ENCODE measurements around the gene ZCCHC24.
A peak's percentile ranks its signal among the peaks of the same experiment; 100 is the strongest.

Gene ZCCHC24

DNA sequence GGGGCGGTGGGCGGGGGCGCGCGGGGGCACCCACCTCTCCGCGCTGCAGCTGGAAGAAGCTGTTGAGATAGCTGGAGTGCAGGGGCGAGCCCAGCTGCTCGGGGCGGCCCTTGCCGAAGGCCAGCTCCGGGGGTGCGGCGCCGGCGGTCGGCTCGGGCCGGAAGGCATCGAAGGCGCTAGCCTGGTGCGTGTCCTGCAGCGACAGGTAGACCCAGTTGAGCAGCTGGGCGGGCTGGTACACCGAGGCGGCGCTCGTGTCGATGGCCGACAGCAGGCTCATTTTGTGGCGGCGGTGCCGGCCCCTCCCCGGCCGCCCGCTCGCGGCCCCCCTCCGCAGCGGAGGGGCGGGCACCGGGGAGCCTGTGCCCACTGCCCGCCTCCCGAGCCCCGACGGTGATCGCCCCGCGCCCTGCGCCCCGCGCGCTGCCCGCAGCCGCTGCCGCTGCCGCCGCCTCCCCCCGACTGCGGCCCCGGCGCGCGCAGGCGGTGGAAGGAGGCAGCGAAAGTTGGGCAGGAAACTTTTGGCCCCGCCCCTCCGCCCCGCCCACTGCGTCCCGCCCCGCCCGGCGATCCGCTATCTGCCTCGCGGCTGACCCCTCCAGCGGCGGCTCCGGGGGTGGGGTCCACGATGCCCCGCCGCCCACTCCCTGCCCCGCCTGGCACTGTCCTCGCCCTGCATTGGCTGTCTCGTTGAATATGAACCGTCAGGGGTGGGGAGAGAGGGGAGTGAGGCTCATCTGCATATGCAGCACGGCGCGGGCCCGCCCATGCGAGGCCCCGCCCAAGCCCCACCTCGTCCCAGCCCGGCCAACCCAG, at the start of gene ZCCHC24:
Gene ZCCHC24 (minus strand): TSS at position 464 of the 816 bp plus-strand sequence. CDS start 184 bp downstream, at position 280.
- peak within 1 kb of the TSS; percentile 42 for H3K4me3 ChIP-seq
- peaks cover 12% of the 10 kb centered on the region for H3K4me1 ChIP-seq
- H3K9me3 ChIP-seq: no peaks in the 10 kb centered on the region
- in situ Hi-C loops (cut with MboI; ENCODE audit: low sequenced_read_pairs): no loop called here
- no peaks in the 10 kb centered on the region for H3K36me3 ChIP-seq (replicated peaks)
- no peaks in the 10 kb centered on the region for H3K27me3 ChIP-seq (ENCODE audit: low read depth)
- DNase-seq (ENCODE audit: low spot score in 2 of 2): peak; percentile 92 to 98

DNA sequence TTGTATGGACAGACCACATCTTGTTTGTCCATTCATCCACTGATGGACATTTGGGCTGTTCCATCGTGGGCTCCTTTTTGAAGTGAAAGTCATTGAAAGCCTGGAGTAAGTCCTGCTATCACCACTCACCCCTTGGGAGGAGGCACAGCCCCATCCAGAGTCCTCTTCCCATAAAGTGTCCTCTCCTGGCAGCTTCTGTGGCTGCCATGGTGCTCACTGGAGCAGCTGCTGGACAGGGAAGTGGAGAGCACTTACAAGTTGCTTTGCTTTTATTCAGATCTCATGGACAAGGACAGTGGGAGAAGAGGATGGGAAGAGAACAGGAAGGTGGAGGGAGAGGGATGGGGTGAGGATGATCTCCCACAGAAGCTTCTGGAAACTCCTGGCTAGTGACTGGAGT, 48.4 kb upstream of the ZCCHC24 start:
- Histone ChIP-seq H3K4me3 (no peak overlapping the region), H3K4me1 (no peaks in the 10 kb centered on the region), H3K9me3 (no peaks in the 10 kb centered on the region), H3K27me3 (ENCODE audit: low read depth) (no peaks in the 10 kb centered on the region), H3K36me3 (replicated peaks) (no peaks in the 10 kb centered on the region)
- in situ Hi-C loops (cut with MboI; ENCODE audit: low sequenced_read_pairs): no loop called here
- DNase-seq (ENCODE audit: low spot score in 2 of 2): no peak

DNA sequence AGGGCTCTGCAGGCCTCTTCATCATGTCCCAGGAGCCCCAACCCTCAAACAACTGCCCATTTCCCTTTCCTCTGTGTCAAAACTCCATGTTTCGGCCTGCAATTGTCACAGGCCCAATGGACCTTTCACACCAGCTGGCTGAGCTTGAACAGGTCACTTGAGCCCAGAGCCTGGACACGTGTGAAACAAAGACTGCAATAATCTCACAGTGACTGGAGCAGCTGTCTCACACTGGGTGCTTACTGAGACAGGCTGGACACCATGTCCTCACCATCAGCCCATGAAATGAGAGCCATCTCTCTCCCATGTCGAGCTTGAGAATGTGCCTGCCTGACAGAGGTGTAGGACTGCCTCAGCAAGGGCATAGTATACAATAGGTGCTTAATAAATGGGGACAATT, 47.4 kb upstream of the ZCCHC24 start:
- no peaks in the 10 kb centered on the region for H3K27me3 ChIP-seq (ENCODE audit: low read depth)
- in situ Hi-C loops (cut with MboI; ENCODE audit: low sequenced_read_pairs): no loop called here
- H3K9me3 ChIP-seq: no peaks in the 10 kb centered on the region
- DNase-seq (ENCODE audit: low spot score in 2 of 2): no peak
- H3K4me3 ChIP-seq: no peak overlapping the region
- no peaks in the 10 kb centered on the region for H3K4me1 ChIP-seq
- no peaks in the 10 kb centered on the region for H3K36me3 ChIP-seq (replicated peaks)

DNA sequence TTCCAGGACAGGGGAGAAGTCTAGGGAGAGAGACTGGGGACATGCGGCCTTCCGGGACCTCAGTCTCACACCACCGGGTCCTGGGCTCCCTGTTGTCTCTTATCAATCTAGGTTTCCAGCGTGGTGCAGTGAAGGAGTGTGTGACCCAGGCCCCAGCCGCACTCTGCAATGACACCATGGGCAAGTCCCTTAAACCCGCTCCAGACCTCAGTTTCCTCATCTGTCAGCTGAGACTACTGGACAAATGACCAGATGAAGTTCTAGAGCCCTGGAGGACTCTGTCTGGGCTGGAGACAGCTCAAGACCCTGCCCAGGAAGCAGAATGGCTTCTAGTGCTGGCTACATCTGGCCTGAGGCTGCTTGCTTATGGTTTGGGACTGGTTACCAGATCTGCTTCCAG, 46.8 kb upstream of the ZCCHC24 start:
- no peaks in the 10 kb centered on the region for H3K9me3 ChIP-seq
- in situ Hi-C loops (cut with MboI; ENCODE audit: low sequenced_read_pairs): no loop called here

DNA sequence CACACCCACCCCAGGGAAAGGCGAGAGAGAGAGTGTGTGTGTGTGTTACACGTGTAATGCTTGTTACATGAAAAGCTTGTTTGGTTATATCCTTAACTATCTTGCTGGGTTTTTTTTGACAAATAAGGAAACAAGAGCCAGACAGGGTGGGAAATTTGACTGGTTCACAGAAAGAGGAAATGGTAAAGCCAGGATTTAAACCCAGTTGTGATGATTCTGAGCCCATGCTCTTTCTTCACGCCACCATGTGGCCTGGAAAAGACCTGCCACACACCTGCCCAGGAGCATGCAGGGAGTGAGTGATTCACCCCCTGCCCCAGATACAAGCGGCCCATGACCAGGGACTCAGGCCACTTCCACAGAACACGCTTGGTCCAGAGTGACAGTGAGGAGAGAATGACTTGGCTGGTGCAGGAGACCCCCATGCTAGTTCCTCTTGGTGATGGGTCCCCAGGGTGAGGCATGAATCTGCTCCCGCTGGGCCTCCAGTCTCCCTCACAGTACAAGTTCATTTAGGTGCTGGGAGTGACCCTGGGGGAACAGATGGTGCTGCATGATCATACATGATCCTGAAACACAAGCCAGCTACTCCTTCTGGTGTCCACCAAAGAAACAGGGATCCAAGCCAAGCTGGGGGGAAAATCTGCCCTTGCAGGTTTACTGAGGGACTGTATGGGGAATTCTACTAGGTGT, 45.9 kb upstream of the ZCCHC24 start:
- no peak for DNase-seq (ENCODE audit: low spot score in 2 of 2)
- Histone ChIP-seq H3K9me3 (no peaks in the 10 kb centered on the region), H3K27me3 (ENCODE audit: low read depth) (no peaks in the 10 kb centered on the region), H3K4me3 (no peak overlapping the region), H3K36me3 (replicated peaks) (no peaks in the 10 kb centered on the region), H3K4me1 (no peaks in the 10 kb centered on the region)
- in situ Hi-C loops (cut with MboI; ENCODE audit: low sequenced_read_pairs): no loop called here

More for the DNA sequence above, 46.8 kb upstream of the ZCCHC24 start:
- Histone ChIP-seq H3K4me3 (no peak overlapping the region), H3K36me3 (replicated peaks) (no peaks in the 10 kb centered on the region), H3K27me3 (ENCODE audit: low read depth) (no peaks in the 10 kb centered on the region), H3K4me1 (no peaks in the 10 kb centered on the region)
- no peak for DNase-seq (ENCODE audit: low spot score in 2 of 2)

DNA sequence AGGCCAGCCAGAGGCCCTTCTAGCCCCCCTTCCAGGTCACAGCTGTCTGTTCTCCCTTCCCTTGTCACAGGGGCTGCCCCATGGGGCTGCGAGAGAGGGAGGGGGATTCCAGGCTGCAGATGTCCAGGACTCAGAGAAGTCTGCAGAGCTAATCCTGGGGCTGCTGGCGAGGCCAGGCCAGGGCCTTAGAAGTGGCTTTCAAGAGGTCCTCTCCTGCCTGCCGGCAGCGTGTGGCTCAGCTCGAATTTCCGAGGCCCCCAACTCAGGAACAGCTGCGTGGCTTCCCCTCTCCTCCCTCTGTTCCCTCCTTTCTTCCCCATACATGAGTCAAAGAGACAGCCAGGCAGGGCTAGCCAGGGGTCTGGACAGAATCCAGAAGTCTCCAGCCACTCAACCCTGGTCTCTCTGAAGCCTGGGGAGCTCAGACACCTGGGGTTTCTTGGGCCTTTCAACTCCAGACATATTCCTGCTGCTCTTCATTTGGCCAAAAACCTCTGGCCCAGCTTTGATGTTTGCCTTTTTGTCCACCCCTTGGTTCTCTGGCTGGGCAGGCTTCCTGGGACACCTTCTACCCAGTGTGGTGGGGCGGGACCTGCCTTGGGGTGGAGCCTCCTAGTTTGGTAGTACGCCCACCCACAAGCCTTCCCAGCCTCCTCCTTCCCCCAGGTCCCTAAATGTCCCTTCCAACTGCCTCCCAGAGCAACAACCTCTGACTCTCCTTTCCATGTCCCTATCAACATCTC, 45.1 kb upstream of the ZCCHC24 start:
- Histone ChIP-seq H3K36me3 (replicated peaks) (no peaks in the 10 kb centered on the region), H3K9me3 (no peaks in the 10 kb centered on the region), H3K4me3 (no peak overlapping the region), H3K27me3 (ENCODE audit: low read depth) (no peaks in the 10 kb centered on the region), H3K4me1 (no peaks in the 10 kb centered on the region)
- in situ Hi-C loops (cut with MboI; ENCODE audit: low sequenced_read_pairs): no loop called here
- no peak for DNase-seq (ENCODE audit: low spot score in 2 of 2)

DNA sequence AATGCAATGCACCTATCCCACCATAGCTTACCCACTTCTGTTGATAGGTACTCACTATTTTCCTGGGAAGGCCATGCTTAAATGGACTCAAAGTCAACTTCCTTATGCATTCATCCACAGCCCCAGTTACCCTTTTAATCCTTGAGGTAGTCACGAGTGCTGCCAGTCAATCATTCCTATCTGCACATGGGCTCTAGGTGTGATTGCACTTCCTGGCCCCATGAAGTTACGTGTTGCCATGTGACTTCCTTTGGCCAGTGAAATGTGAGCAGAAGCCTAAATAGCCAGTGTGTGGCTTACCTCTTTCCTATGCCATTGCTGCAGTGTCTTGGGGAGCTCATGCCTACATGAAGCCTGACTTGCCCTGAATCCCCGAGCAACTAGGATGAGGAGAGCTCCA, 43.4 kb upstream of the ZCCHC24 start:
- no peak for DNase-seq (ENCODE audit: low spot score in 2 of 2)
- no peaks in the 10 kb centered on the region for H3K4me1 ChIP-seq
- in situ Hi-C loops (cut with MboI; ENCODE audit: low sequenced_read_pairs): loop anchor here (5.0 kb wide), 1 partner anchor 112 kb away; no protein-coding TSS in a partner anchor
- H3K36me3 ChIP-seq (replicated peaks): no peaks in the 10 kb centered on the region
- no peaks in the 10 kb centered on the region for H3K27me3 ChIP-seq (ENCODE audit: low read depth)
- no peaks in the 10 kb centered on the region for H3K9me3 ChIP-seq
- no peak overlapping the region for H3K4me3 ChIP-seq

DNA sequence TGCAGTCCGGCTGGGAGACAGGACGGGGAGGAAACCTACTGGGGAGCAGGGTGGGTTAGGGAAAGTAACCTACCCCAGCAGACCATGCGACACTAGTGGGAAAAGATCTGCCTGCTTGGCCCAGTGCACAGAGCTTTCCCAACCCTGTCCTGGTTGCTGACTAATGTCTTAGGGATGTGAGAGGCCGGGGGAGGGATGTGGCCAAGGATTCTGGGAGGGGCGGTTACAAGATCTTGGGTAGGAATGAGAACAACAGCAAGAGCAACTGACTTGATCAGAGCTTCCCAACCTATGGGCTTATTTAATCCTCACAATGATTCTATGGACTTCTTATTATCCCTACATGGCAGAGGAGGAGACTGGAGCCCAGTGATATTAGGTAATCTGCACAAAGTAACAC, 42.9 kb upstream of the ZCCHC24 start:
- no peaks in the 10 kb centered on the region for H3K36me3 ChIP-seq (replicated peaks)
- H3K4me3 ChIP-seq: no peak overlapping the region
- no peaks in the 10 kb centered on the region for H3K4me1 ChIP-seq
- in situ Hi-C loops (cut with MboI; ENCODE audit: low sequenced_read_pairs): loop anchor here (5.0 kb wide), 1 partner anchor 111 kb away; no protein-coding TSS in a partner anchor
- no peaks in the 10 kb centered on the region for H3K27me3 ChIP-seq (ENCODE audit: low read depth)
- H3K9me3 ChIP-seq: no peaks in the 10 kb centered on the region
- no peak for DNase-seq (ENCODE audit: low spot score in 2 of 2)

DNA sequence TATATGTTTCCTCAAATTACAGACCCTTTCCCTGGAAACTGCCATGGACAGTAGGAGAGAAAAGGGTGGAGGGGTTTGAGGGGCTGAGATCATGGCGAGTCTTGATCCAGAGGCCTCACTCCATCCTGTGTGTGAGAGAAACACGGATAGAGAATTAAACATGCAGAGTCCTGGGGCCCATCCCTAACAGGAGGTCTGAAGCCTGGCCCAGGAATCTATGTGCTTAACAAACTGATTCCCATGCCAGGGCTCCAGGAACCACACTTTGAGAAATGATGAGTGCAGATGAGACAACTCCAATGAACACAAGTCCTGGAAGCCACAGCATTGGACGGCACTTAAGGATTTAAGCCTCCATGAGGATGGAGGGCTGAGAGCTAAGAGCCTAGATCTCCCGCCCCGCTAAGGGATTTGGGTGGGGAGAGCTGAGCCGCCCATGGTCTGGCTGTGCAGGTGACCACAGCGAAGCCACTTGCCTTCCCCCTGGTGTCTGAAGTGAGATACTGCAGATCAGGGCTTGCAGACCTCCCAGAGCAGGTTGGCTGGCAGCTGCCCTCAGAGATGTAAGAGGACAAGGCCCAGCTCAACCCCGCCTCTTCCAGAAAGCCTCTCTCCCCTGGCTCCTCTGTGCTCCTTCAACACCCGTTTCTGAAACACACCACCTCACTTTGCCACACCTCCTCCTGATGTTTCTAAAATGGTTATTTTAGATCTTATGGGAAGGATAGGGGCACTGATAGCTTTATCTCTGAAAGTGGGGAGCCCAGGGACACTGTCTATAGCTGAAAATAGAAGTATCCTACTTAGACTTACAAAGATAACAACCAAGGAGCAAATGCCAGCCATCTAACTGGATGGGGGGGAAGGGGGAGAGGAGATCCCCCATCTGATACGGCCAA, 42.1 kb upstream of the ZCCHC24 start:
- peak; percentile 56 to 83 for DNase-seq (ENCODE audit: low spot score in 2 of 2)
- Histone ChIP-seq H3K4me3 (no peak overlapping the region), H3K9me3 (no peaks in the 10 kb centered on the region), H3K4me1 (no peaks in the 10 kb centered on the region), H3K27me3 (ENCODE audit: low read depth) (no peaks in the 10 kb centered on the region), H3K36me3 (replicated peaks) (no peaks in the 10 kb centered on the region)
- in situ Hi-C loops (cut with MboI; ENCODE audit: low sequenced_read_pairs): loop anchor here (5.0 kb wide), 1 partner anchor 110 kb away; no protein-coding TSS in a partner anchor

DNA sequence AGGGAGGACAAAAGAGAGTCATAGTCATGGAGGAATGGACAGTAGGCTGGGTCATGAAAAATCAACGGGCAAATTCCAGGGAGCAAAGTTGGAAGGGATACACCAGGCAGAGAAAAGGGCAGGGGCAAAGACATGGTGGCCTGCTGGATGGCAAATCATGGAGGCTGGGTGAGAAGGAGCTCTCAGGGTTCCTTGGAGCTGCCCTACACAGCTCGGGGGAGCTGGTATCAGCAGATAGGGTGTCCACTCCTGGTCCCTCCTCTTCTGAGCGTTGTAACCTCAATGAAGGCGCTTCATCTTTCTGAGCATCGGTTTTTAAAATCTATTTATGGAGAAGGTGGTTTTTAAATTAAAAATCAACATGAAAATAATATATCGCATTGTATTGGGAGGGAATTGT, 39.1 kb upstream of the ZCCHC24 start:
- H3K4me1 ChIP-seq: no peaks in the 10 kb centered on the region
- no peak for DNase-seq (ENCODE audit: low spot score in 2 of 2)
- in situ Hi-C loops (cut with MboI; ENCODE audit: low sequenced_read_pairs): no loop called here
- no peaks in the 10 kb centered on the region for H3K36me3 ChIP-seq (replicated peaks)
- H3K27me3 ChIP-seq (ENCODE audit: low read depth): no peaks in the 10 kb centered on the region
- H3K9me3 ChIP-seq: no peaks in the 10 kb centered on the region
- no peak overlapping the region for H3K4me3 ChIP-seq

DNA sequence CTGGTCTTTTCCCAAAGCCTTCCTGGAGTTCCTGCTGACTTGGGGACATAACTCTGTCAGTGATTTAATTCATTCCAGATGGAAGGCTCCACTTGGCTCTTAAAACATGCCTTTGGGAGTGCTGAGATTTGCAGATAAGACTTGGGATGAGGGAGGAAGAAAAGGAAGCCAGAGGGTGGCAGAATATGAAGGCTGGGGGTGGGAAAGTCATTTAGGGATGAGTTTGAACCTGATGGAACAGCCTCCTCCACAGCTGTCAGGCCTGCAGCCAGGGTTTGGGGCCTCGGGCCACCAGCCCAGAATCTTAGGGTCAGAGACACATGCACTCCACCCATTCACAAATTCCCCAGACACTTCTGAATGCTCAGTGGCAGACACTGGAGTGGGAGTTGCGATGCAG, 38.5 kb upstream of the ZCCHC24 start:
- in situ Hi-C loops (cut with MboI; ENCODE audit: low sequenced_read_pairs): no loop called here
- no peaks in the 10 kb centered on the region for H3K4me1 ChIP-seq
- no peaks in the 10 kb centered on the region for H3K36me3 ChIP-seq (replicated peaks)
- no peak overlapping the region for H3K4me3 ChIP-seq
- no peaks in the 10 kb centered on the region for H3K9me3 ChIP-seq
- DNase-seq (ENCODE audit: low spot score in 2 of 2): no peak
- H3K27me3 ChIP-seq (ENCODE audit: low read depth): no peaks in the 10 kb centered on the region

DNA sequence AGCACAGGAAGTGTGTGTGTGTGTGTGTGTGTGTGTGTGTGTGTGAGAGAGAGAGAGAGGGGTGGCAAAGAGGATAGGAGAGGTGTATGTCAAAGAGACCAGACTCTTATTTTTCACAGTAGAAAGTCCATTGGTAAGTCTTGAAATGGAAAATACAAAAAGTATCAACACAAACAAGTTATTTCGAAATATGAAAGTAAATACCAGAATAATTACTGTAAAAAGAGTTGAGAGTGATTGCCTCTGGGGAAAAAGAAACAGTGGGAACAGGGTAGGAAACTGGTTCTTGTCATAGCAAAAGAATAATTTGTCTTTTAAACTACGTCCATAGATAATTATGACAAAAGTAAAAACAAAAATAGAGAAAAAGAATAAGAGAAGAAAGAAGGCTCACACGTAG, 37.9 kb upstream of the ZCCHC24 start:
- no peaks in the 10 kb centered on the region for H3K27me3 ChIP-seq (ENCODE audit: low read depth)
- no peaks in the 10 kb centered on the region for H3K36me3 ChIP-seq (replicated peaks)
- no peaks in the 10 kb centered on the region for H3K9me3 ChIP-seq
- no peak for DNase-seq (ENCODE audit: low spot score in 2 of 2)
- in situ Hi-C loops (cut with MboI; ENCODE audit: low sequenced_read_pairs): no loop called here
- H3K4me3 ChIP-seq: no peak overlapping the region
- no peaks in the 10 kb centered on the region for H3K4me1 ChIP-seq

DNA sequence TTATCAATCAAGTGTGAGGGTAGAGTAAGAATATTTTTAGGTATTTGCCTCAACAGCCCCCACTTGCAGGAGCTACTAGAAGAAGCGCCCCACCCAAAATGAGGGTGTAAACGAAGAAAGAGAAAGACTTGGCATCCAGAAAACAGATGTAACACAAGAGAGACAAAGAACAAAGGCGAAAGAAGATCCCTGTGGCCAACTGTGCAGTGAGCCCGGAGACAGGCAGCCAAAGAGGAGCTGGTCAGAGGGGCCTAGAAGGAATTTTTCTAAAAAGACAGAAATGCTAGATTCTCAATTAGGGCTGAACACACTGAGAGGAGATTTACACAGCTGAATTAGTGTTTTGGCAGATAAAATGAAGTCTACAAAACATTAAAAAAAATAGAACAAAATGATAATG, 37.3 kb upstream of the ZCCHC24 start:
- Histone ChIP-seq H3K9me3 (no peaks in the 10 kb centered on the region), H3K36me3 (replicated peaks) (no peaks in the 10 kb centered on the region), H3K4me3 (no peak overlapping the region), H3K27me3 (ENCODE audit: low read depth) (no peaks in the 10 kb centered on the region), H3K4me1 (no peaks in the 10 kb centered on the region)
- DNase-seq (ENCODE audit: low spot score in 2 of 2): no peak
- in situ Hi-C loops (cut with MboI; ENCODE audit: low sequenced_read_pairs): no loop called here

All from HAP-1 (cell line).